K562 (cell line): ENCODE measurements around the gene AP1AR. TPM values are rescaled to one million over a fixed set of nuclear protein-coding genes. Genes with fewer than 3 reads are reported as not detected.

Source experiments
- CEBPG ChIP-seq, 3 experiments: fragments of 200-800 bp in 1 of 3; sonication (Bioruptor generic) in 1 of 3; sonication (generic) in 1 of 3; formaldehyde crosslinking in 1 of 3; IDR thresholded peaks in 2 of 3; conservative IDR thresholded peaks in 1 of 3; 2 replicates each; pipeline versions ENCODE4 v1.6.1 to v1.8.0; 2016 to 2022; ENCODE audit warnings: missing compliant biosample characterization in 2 of 3, missing genetic modification characterization in 2 of 3, mild to moderate bottlenecking in 1 of 3, missing genetic modification reagents in 1 of 3
- CTBP1 ChIP-seq: fragments of 450-650 bp; IDR thresholded peaks from 2 replicates; pipeline ENCODE4 v1.6.1; 2016; ENCODE audit warnings: borderline replicate concordance
- E2F8 ChIP-seq: fragments of 450-650 bp; IDR thresholded peaks from 2 replicates; pipeline ENCODE4 v1.7.1; 2018; ENCODE audit warnings: mild to moderate bottlenecking, low read depth; ENCODE audit not compliant: partially characterized antibody
- GTF2F1 ChIP-seq: IDR thresholded peaks from 2 replicates; pipeline ENCODE4 v1.6.1; 2011; ENCODE audit warnings: low read depth, low read length, improper control_type of control experiment
- NRF1 ChIP-seq, 2 experiments: fragments of 450-650 bp; IDR thresholded peaks in 1 of 2; conservative IDR thresholded peaks in 1 of 2; 2 replicates each; pipeline ENCODE4 v1.6.1; 2014; ENCODE audit warnings: mild to moderate bottlenecking in 2 of 2
- RBM39 ChIP-seq: fragments of 200-400 bp; formaldehyde crosslinking; optimal IDR thresholded peaks from 2 replicates; pipeline ENCODE3; 2018; ENCODE audit warnings: low read depth, low read length
- SAFB ChIP-seq: fragments of 200-400 bp; formaldehyde crosslinking; IDR thresholded peaks from 2 replicates; pipeline ENCODE4 v1.6.1; 2017; ENCODE audit warnings: low read depth, low read length, borderline replicate concordance
- SIN3A ChIP-seq, 2 experiments: fragments of 150-350 bp in 1 of 2; IDR thresholded peaks; 2 replicates each; pipeline ENCODE4 v1.6.1; 2011 to 2016; ENCODE audit warnings: borderline replicate concordance in 2 of 2, low read depth in 2 of 2, low read length in 2 of 2, mild to moderate bottlenecking in 2 of 2, moderate library complexity in 2 of 2; ENCODE audit not compliant: control insufficient read depth in 1 of 2
- polyA plus RNA-seq, 8 experiments: library from polyadenylated mRNA; depleted of rRNA in 4 of 8; stranded (reverse) in 5 of 8; unstranded in 3 of 8; fragments of >200 nt; fragmentation: Nextera tagmentation in 2 of 8; fragmentation: Illumina TruSeq in 1 of 8; extraction: Ambion mirVana in 2 of 8; extraction: Trizol in 1 of 8; gene quantifications; 2 replicates each; pipeline versions ENCODE4 v1.2.1 to v1.2.3, GENCODE V29; 2011 to 2014; ENCODE audit warnings: inconsistent platforms in 1 of 8, missing spikeins in 1 of 8
- total RNA-seq, 7 experiments: library from RNA; depleted of rRNA in 6 of 7; stranded (reverse); fragments of >200 nt in 6 of 7; fragmentation: Illumina TruSeq in 2 of 7; extraction: Trizol in 2 of 7; gene quantifications; 2 replicates each; pipeline versions ENCODE4 v1.2.1 to v1.2.3, GENCODE V29; 2011 to 2021; ENCODE audit warnings: low replicate concordance in 1 of 7
- TF ChIP-seq, protein P1 (sequence below), 2 experiments: IDR thresholded peaks; 2 replicates each; pipeline ENCODE4 v1.6.1; 2012; ENCODE audit warnings: improper control_type of control experiment in 2 of 2, low read depth in 2 of 2, low read length in 2 of 2, borderline replicate concordance in 1 of 2
- TF ChIP-seq, protein P2 (sequence below), 2 experiments: fragments of 450-650 bp; formaldehyde crosslinking in 1 of 2; IDR thresholded peaks; 2 replicates each; pipeline versions ENCODE4 v1.4.0 to v1.6.1; 2014 to 2020; ENCODE audit warnings: mild to moderate bottlenecking in 2 of 2, borderline replicate concordance in 1 of 2, low read depth in 1 of 2

AP1AR gene
- total and polyA plus RNA-seq, 9 of the 15 experiments (the other 6 are each of a cell fraction or from before 2014, with no cell fraction given), result 2.6 to 20.7 (median 12.2) TPM

DNA sequence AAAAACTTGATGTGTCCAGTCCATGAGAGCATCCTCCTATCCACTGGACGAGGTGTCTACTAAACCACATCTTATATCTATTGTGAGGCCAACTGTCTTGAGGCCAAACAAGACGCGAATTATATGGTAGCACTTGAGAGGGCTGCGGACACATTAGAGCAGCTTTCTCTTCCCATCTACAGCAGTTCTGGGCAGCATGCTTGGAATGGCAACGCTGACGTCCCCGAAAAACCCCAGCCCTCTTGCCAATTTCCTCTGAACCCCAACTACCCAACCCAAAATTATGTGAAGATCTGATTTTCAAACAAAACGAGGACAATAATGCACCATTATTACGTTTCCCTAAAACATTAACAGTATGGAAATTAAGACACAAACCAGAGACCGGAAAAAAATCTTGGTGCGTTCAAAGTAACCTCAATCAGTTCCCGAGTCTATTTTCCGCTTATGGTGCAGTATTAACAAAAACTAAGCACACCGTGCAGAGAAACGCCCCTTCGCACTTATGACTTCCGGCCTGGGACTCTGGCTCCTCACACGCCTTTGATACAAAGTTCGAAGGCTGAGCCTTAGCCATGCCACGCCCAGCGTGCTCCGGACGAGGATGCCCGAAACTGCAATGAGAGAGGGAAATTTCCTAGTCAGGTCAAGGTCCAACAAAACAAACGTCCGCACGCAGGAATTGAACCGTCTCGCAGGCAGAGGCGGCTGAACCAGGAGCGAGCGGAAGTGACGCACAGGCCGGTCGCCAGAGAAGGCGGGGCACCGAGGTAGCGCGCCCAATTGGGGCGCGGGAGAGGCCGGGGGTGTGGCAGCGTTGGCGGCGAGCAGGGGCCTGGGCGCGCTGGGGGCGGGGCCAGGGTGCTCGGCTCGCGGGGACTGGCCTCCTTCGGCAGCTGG lies 458 bp upstream of the AP1AR start (continued):
- TF ChIP-seq, protein P1, sequence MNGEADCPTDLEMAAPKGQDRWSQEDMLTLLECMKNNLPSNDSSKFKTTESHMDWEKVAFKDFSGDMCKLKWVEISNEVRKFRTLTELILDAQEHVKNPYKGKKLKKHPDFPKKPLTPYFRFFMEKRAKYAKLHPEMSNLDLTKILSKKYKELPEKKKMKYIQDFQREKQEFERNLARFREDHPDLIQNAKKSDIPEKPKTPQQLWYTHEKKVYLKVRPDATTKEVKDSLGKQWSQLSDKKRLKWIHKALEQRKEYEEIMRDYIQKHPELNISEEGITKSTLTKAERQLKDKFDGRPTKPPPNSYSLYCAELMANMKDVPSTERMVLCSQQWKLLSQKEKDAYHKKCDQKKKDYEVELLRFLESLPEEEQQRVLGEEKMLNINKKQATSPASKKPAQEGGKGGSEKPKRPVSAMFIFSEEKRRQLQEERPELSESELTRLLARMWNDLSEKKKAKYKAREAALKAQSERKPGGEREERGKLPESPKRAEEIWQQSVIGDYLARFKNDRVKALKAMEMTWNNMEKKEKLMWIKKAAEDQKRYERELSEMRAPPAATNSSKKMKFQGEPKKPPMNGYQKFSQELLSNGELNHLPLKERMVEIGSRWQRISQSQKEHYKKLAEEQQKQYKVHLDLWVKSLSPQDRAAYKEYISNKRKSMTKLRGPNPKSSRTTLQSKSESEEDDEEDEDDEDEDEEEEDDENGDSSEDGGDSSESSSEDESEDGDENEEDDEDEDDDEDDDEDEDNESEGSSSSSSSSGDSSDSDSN (IDR thresholded peaks at IDR 0.05; ENCODE audit: borderline replicate concordance in 1 of 2, low read depth in 2 of 2, low read length in 2 of 2), result 0 out of 4 replicates have a peak, but pooled peaks have one; percentile 10 to 47
- TF ChIP-seq NRF1 (conservative IDR thresholded peaks at IDR 0.05 in 1 of 2, IDR thresholded peaks at IDR 0.05 in 1 of 2), result peak; percentile 82 to 85
- TF ChIP-seq SIN3A (IDR thresholded peaks at IDR 0.05; ENCODE audit: borderline replicate concordance in 2 of 2, control insufficient read depth in 1 of 2, low read depth in 2 of 2, low read length in 2 of 2), result peak in 1 of 2 experiments; percentile 80; a peak in 2 of 4 replicates
- TF ChIP-seq SAFB, result no peak
- peak; percentile 42 for TF ChIP-seq CTBP1
- TF ChIP-seq CEBPG (CRISPR knock-in tag; IDR thresholded peaks at IDR 0.05), result peak; percentile 89
- TF ChIP-seq CEBPG (tag; conservative IDR thresholded peaks at IDR 0.05 in 1 of 2, IDR thresholded peaks at IDR 0.05 in 1 of 2), result peak; percentile 84 to 94
- TF ChIP-seq RBM39, result no peak
- peak; percentile 73 for TF ChIP-seq E2F8
- TF ChIP-seq, protein P2, sequence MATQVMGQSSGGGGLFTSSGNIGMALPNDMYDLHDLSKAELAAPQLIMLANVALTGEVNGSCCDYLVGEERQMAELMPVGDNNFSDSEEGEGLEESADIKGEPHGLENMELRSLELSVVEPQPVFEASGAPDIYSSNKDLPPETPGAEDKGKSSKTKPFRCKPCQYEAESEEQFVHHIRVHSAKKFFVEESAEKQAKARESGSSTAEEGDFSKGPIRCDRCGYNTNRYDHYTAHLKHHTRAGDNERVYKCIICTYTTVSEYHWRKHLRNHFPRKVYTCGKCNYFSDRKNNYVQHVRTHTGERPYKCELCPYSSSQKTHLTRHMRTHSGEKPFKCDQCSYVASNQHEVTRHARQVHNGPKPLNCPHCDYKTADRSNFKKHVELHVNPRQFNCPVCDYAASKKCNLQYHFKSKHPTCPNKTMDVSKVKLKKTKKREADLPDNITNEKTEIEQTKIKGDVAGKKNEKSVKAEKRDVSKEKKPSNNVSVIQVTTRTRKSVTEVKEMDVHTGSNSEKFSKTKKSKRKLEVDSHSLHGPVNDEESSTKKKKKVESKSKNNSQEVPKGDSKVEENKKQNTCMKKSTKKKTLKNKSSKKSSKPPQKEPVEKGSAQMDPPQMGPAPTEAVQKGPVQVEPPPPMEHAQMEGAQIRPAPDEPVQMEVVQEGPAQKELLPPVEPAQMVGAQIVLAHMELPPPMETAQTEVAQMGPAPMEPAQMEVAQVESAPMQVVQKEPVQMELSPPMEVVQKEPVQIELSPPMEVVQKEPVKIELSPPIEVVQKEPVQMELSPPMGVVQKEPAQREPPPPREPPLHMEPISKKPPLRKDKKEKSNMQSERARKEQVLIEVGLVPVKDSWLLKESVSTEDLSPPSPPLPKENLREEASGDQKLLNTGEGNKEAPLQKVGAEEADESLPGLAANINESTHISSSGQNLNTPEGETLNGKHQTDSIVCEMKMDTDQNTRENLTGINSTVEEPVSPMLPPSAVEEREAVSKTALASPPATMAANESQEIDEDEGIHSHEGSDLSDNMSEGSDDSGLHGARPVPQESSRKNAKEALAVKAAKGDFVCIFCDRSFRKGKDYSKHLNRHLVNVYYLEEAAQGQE (IDR thresholded peaks at IDR 0.05; ENCODE audit: borderline replicate concordance), result no peak
- TF ChIP-seq, protein P2 (CRISPR knock-in tag; IDR thresholded peaks at IDR 0.05; ENCODE audit: low read depth), result no peak
- TF ChIP-seq GTF2F1, result 0 out of 2 replicates have a peak, but pooled peaks have one; percentile 11
